Adipocyte (in vitro differentiated cells): ENCODE data around the gene ULK4.

Experiments used
- DNase-seq: peaks from one replicate; pipeline ENCODE4 v3.0.0-alpha.2; 2015; ENCODE audit warnings: low read depth
- H3K27me3 ChIP-seq: replicated peaks from 2 replicates; pipeline ENCODE4 v1.7.0; 2013; ENCODE audit warnings: mild to moderate bottlenecking, low read length, moderate library complexity; ENCODE audit not compliant: control insufficient read depth, insufficient read depth
- H3K36me3 ChIP-seq: 2 replicates; pipeline ENCODE4 v1.7.0; 2013; ENCODE audit warnings: low read length, mild to moderate bottlenecking, moderate library complexity; ENCODE audit not compliant: control insufficient read depth, insufficient read depth, severe bottlenecking
- H3K4me1 ChIP-seq: 2 replicates; pipeline ENCODE4 v1.7.0; 2013; ENCODE audit warnings: mild to moderate bottlenecking, low read length, moderate library complexity; ENCODE audit not compliant: control insufficient read depth, insufficient read depth
- H3K4me3 ChIP-seq: 2 replicates; pipeline ENCODE4 v1.7.0; 2013; ENCODE audit warnings: mild to moderate bottlenecking, low read length, moderate library complexity
- H3K9ac ChIP-seq: 2 replicates; pipeline ENCODE4 v1.7.0; 2013; ENCODE audit warnings: mild to moderate bottlenecking, low read length, moderate library complexity
- H3K9me3 ChIP-seq: 2 replicates; pipeline ENCODE4 v1.7.0; 2013; ENCODE audit warnings: mild to moderate bottlenecking, low read length, moderate library complexity; ENCODE audit not compliant: control insufficient read depth

The ULK4 gene

GRCh38 chr3:41223078-41223477 lies 738.8 kb downstream of the ULK4 start:
- DNase-seq = no peak
- Histone ChIP-seq H3K4me1 (peaks cover 48% of the 10 kb centered on the region), H3K36me3 (peaks cover 38% of the 10 kb centered on the region), H3K4me3 (no peak overlapping the region), H3K27me3 (no peaks in the 10 kb centered on the region), H3K9me3 (no peaks in the 10 kb centered on the region), H3K9ac (no peak overlapping the region)

GRCh38 chr3:41222501-41222900 lies 739.4 kb downstream of the ULK4 start:
- no peak for DNase-seq
- Histone ChIP-seq H3K4me3 (no peak overlapping the region), H3K9me3 (no peaks in the 10 kb centered on the region), H3K27me3 (no peaks in the 10 kb centered on the region), H3K9ac (no peak overlapping the region), H3K4me1 (peaks cover 54% of the 10 kb centered on the region), H3K36me3 (peaks cover 32% of the 10 kb centered on the region)

GRCh38 chr3:41222012-41222411 lies 739.9 kb downstream of the ULK4 start:
- Histone ChIP-seq H3K4me1 (peaks cover 59% of the 10 kb centered on the region), H3K36me3 (peaks cover 27% of the 10 kb centered on the region), H3K4me3 (no peak overlapping the region), H3K27me3 (no peaks in the 10 kb centered on the region), H3K9ac (no peak overlapping the region), H3K9me3 (no peaks in the 10 kb centered on the region)
- DNase-seq = no peak

- no peaks in the 10 kb centered on the region for H3K27me3 ChIP-seq
- peaks cover 18% of the 10 kb centered on the region for H3K36me3 ChIP-seq
- no peaks in the 10 kb centered on the region for H3K9me3 ChIP-seq
- DNase-seq = no peak
- no peak overlapping the region for H3K9ac ChIP-seq
- peaks cover 63% of the 10 kb centered on the region for H3K4me1 ChIP-seq
- no peak overlapping the region for H3K4me3 ChIP-seq
Observed at GRCh38 chr3:41220906-41221677, 740.8 kb downstream of the ULK4 start.

GRCh38 chr3:41219424-41219823 lies 742.5 kb downstream of the ULK4 start:
- DNase-seq = no peak
- Histone ChIP-seq H3K4me3 (no peak overlapping the region), H3K9ac (no peak overlapping the region), H3K27me3 (no peaks in the 10 kb centered on the region), H3K9me3 (no peaks in the 10 kb centered on the region), H3K4me1 (peaks cover 64% of the 10 kb centered on the region), H3K36me3 (peaks cover 1% of the 10 kb centered on the region)

- Histone ChIP-seq H3K27me3 (no peaks in the 10 kb centered on the region), H3K9me3 (no peaks in the 10 kb centered on the region), H3K36me3 (no peaks in the 10 kb centered on the region)
Observed at GRCh38 chr3:41216993-41217392, 744.9 kb downstream of the ULK4 start.

GRCh38 chr3:41216422-41216821 lies 745.5 kb downstream of the ULK4 start:
- Histone ChIP-seq H3K9me3 (no peaks in the 10 kb centered on the region), H3K27me3 (no peaks in the 10 kb centered on the region), H3K4me1 (peaks cover 34% of the 10 kb centered on the region), H3K4me3 (no peak overlapping the region), H3K9ac (no peak overlapping the region), H3K36me3 (no peaks in the 10 kb centered on the region)
- DNase-seq = no peak

More at GRCh38 chr3:41216993-41217392, 744.9 kb downstream of the ULK4 start:
- Histone ChIP-seq H3K9ac (no peak overlapping the region), H3K4me3 (no peak overlapping the region), H3K4me1 (peaks cover 40% of the 10 kb centered on the region)
- DNase-seq = no peak

- H3K9me3 ChIP-seq = no peaks in the 10 kb centered on the region
- no peaks in the 10 kb centered on the region for H3K27me3 ChIP-seq
- no peak for DNase-seq
- H3K9ac ChIP-seq = no peak overlapping the region
- H3K36me3 ChIP-seq = no peaks in the 10 kb centered on the region
- peaks cover 28% of the 10 kb centered on the region for H3K4me1 ChIP-seq
- H3K4me3 ChIP-seq = no peak overlapping the region
Observed at GRCh38 chr3:41213588-41213987, 748.3 kb downstream of the ULK4 start.

GRCh38 chr3:41212088-41212487 lies 749.8 kb downstream of the ULK4 start:
- no peak overlapping the region for H3K9ac ChIP-seq
- no peaks in the 10 kb centered on the region for H3K36me3 ChIP-seq
- no peak for DNase-seq
- peaks cover 26% of the 10 kb centered on the region for H3K4me1 ChIP-seq
- H3K27me3 ChIP-seq = no peaks in the 10 kb centered on the region
- H3K9me3 ChIP-seq = no peaks in the 10 kb centered on the region
- no peak overlapping the region for H3K4me3 ChIP-seq

- Histone ChIP-seq H3K4me1 (peaks cover 31% of the 10 kb centered on the region), H3K9ac (no peak overlapping the region), H3K27me3 (no peaks in the 10 kb centered on the region), H3K9me3 (no peaks in the 10 kb centered on the region), H3K36me3 (no peaks in the 10 kb centered on the region), H3K4me3 (no peak overlapping the region)
- DNase-seq = no peak
Observed at GRCh38 chr3:41210966-41211365, 750.9 kb downstream of the ULK4 start.

- no peak for DNase-seq
- no peak overlapping the region for H3K4me3 ChIP-seq
- no peaks in the 10 kb centered on the region for H3K36me3 ChIP-seq
- no peak overlapping the region for H3K9ac ChIP-seq
- H3K4me1 ChIP-seq = peaks cover 25% of the 10 kb centered on the region
- H3K27me3 ChIP-seq = no peaks in the 10 kb centered on the region
- no peaks in the 10 kb centered on the region for H3K9me3 ChIP-seq
Observed at GRCh38 chr3:41209646-41210045, 752.3 kb downstream of the ULK4 start.
